GM21737 (cell line): ENCODE measurements around the gene MRM2.

Source experiments
- ATAC-seq: cut with Tn5 transposase; IDR thresholded peaks from one replicate; pipeline ENCODE4 v1.9.1; 2021; ENCODE audit warnings: mild to moderate bottlenecking, moderate library complexity; ENCODE audit not compliant: unreplicated experiment

The MRM2 gene

DNA sequence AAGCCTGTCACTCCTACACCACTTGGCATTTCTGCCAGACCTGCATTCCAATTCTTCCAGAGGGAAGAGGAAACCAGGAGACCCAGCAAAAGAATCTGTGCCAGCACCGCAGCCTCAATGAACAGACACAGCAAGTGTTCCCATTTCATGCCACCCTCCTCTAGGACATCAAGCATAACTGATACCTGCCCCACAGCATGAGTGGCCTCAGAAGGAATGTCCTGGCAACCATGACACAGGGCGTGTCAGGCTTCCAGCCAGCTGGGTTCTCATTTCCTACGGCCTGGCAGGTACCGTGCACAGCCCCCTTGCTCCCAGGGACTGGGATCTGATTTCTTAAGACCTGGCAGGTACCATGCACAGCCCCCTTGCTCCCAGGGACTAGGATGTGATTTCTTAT lies 17.1 kb downstream of the MRM2 start:
- ATAC-seq, result no peak

- no peak for ATAC-seq
Measured at GRCh38 chr7:2224491-2224928, 17.5 kb downstream of the MRM2 start.

DNA sequence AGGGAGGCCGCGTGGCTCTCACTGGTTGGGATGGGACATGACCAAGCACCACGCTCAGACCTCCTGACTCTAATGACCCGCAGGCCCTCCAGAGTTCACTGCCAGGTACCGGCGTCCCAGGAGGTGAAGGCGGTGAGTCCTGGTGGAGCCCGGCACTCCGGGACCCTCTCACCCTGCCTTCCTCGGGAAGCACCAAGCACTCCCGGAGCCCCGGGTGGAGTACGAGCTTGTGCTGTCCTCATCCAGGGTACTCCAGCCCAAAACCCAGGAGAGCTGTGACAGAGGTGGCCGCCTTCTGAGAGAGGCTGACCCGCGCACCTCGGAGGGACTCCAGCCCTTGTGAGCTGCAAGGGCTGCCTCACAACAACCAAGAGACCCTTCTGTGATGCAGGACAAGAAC lies 18.7 kb downstream of the MRM2 start:
- ATAC-seq, result no peak

DNA sequence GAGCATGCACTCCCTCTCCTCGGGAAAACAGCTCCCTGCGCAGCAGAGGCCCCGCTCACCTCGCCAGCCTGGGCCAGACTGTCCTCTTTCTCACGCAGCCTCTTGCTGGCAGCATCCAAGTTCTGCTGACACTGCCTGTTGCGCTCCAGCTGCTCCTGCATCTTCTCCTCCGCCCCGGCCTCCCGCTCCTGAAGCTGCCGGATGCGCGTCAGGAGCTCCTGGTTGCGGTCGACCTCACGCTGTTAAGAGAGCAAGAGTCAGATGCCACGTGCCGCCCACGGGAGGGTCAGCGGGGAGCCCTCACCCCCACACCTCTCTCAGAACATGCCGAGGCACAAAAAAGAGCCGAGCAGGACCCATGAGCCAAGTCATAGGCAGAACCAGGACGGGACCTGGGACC lies 19.5 kb downstream of the MRM2 start:
- ATAC-seq, result no peak

DNA sequence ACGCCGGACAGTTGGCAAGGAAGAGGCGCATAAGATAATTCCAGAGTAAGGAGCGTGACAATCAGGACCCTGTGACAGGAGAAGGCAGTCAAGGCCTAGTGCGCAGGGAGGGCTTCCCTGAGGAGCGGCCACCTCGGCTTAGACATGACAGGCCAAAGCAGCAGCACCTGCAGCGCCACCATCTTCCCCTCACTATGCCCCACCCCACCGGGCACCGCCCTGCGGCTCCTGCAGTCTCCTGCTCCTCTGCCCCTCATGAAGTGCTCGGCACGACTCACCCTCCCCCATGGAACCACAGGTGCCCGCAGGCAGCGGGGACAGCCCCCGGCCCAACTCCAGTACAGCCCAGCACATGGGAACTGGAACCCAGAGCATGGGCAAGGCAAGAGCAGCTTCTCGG lies 21.1 kb downstream of the MRM2 start:
- no peak for ATAC-seq

DNA sequence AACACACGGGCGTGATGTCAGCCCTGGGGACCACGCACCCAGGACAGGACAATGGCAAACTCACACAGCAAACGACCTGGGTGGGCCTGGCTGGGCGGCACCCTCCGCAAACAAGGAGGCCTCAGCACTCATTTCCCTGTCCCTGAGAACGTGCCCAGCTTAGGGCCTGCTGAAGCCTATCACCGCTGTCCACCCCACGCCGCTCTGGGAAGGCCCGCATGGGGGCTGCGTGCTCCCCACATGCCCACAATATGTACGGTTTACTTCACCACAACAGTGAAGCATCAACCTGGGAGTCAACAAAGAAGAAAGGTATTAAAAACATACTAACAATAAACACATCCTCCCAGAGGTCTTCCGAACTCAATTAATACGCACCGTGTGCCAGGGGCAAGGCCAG lies 21.5 kb downstream of the MRM2 start:
- no peak for ATAC-seq

DNA sequence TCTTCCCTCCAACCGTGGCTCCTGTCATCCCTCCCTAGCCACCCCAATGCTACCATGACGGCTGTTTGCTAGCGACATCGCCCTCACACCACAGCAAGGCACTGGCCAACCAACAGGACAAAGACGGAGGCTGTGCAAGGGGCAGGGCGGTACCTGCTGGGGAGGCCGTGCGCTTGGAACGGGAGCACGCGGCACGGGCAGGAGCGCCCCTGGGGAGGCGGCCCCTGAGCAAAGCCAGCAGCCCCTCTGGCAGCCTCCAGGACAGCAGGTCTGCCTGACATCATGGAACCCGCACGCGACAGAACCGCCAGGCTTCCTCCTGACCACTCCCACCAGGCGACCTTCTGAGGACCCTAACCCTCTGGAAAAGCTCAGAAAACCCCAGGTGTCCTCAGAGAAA lies 22.0 kb downstream of the MRM2 start:
- ATAC-seq, result no peak

GRCh38 chr7:2219606-2220005 lies 22.4 kb downstream of the MRM2 start:
- no peak for ATAC-seq

DNA sequence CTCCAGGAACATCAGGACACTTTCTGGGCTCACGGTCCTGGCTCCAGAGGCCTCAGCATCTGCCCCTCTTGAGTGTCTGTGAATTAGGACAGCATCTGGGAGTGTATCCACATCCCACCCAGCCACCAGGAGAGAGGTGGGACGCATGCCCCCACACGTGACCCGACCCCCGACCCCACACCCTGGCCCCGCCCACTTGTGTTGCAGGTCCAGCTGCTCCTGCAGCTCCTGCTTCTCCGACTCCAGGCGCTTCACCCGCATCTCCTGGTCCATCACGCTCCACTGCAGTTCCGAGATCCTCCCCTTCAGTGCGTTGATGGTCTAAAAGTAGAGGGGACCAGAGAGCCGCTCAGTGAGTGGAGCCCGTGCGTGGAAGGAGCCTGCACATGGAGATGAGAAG lies 22.9 kb downstream of the MRM2 start:
- no peak for ATAC-seq

DNA sequence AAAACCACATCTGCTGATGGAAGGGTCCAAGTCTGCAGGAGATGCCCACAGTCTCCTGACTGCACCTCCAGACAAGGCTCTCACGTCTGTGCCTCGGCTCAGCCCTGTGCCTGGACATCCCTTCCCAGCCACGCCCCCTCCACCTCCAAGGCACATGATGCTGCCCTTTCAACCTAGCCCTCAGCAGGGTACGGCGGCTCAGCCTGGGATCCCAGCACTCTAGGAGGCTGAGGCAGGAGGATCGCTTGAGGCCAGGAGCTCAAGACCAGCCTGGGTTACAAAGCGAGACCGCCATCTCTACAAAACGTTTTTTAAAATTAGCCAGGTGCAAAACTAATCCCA lies 23.6 kb downstream of the MRM2 start:
- no peak for ATAC-seq

DNA sequence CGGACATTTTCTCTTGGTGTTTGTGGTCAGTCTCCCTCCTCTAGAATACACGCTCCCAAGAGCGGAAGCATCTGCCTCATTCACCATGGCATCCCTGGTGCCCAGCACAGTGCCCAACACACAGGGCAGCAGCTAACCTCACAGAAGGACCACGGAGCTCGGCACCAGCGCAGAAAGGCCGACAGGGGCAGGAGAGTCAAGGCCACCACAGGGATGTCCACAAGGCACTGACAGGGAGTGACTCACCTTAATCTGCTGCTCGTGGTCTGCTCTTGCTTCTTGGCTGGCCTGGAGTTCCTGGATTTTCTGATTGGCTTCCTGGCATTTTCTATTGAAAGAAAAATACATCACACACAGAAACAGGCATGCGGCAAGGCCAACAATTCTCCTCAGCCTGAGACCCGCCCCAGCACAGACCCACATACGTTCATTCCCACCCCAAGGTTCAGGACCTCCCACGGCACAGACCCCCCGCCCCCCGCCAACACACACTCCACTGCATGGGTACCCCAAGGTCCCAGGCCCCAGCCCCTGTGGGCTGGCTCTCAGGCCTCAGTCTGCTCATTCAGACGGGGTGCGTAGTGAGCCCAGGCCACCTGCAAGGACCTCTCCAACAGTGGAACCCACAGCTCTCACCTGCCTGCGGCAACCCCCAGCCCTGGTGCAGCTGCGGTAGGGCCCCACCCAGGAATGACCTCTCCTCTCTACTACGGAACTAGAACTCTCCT lies 24.1 kb downstream of the MRM2 start:
- ATAC-seq, result no peak

DNA sequence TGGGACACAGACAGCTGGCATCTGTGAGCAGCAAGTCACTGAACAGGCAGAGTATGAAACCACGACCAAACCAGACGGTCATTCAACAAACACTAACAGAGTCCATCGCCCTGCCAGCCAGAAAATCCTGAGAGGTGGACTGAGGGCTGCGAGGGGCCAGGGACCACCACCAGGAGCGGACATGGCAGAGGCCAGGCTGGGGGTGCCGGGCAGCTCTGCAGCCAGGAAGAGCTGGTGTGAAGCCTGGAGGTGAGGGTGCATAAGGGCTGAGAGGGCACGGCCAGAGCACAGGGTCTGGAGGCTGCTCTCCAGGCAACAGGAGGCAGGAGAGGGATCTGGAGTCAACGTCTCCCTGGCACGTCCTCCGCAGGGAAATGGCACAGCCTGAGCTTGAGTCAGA lies 24.8 kb downstream of the MRM2 start:
- ATAC-seq, result no peak

GRCh38 chr7:2215851-2216250 lies 26.2 kb downstream of the MRM2 start:
- ATAC-seq, result no peak

GRCh38 chr7:2214636-2215035 lies 27.4 kb downstream of the MRM2 start:
- no peak for ATAC-seq

DNA sequence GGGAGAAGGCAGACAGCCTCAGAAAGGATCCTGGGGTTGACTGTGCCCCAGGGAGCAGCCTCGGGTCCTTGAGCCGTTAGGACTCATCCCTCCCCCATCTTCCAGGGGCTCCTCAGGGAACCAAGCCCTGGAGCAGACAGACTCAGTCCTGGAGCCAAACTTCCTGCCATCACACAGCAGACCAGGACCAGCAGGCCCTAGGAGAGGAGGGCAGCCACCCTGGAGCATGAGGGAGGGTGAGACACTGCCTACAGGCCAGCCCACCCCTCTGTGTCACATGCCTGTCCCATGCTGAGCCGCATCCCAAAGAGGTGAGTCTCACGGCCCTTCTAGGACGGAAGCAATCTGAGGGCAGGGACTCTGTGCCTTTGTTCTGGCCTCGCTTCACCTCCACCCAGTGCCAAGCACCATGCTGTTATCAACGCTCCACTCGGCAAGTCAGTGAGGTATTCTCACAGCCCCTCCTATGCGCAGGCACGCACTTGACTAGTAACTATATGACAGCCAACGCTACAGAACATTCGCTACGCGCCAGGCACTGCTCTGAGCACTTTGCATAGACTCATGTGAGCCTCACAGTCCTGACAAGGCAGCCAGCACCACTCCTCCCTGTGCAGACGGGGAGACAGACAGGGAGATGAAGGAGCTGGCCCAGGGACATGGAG lies 28.3 kb downstream of the MRM2 start:
- no peak for ATAC-seq

DNA sequence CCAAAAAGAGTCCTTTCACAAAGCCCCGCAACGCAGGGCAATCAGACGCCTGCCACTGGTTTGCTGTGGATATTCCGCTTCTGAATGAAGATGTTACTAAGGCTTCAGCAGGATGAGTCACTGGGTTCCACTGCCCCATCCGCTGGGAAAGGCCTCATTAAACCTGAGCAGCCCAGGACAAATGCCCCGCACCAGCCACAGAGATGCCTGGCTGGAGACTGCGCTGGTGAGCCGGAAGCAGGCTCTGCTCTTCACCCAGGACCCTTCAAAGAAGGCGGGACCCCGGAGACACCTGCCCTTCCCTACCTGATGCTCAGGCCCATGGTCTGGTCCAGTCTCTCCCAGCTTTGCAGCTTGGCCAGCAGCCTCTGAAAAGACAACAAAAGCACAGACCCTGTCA lies 29.1 kb downstream of the MRM2 start:
- no peak for ATAC-seq

- ATAC-seq, result no peak
Measured at GRCh38 chr7:2211926-2212325, 30.1 kb downstream of the MRM2 start.

DNA sequence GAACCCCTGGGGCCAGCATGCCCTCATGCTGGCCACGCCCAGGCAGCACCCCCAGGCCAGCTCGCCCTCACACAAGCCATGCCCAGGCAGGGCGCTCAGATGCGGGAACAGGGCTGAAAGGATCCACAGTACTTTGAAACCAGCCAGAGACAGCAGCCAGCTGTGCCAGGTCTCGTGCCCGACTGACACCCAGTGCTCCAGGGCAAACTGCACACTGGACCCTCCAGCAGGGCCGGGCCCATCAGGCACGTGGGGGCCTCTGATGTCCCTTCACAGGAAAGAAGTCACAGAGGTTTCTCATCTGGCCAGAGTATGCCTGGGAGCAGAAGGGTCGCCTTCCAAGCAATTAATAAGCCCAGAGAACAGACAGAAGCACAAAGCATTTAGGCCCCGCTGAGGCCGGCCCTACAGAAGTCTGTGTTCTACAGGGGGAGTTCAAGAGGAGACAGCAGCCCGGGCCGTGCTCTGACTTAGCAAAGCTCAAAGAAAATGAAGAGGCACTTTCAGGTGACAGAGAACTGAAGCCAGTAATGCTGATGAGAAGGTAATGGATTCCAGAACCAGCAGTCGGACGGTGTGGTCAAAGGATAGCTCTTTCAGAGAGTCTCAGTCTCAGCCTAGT lies 30.6 kb downstream of the MRM2 start:
- no peak for ATAC-seq

DNA sequence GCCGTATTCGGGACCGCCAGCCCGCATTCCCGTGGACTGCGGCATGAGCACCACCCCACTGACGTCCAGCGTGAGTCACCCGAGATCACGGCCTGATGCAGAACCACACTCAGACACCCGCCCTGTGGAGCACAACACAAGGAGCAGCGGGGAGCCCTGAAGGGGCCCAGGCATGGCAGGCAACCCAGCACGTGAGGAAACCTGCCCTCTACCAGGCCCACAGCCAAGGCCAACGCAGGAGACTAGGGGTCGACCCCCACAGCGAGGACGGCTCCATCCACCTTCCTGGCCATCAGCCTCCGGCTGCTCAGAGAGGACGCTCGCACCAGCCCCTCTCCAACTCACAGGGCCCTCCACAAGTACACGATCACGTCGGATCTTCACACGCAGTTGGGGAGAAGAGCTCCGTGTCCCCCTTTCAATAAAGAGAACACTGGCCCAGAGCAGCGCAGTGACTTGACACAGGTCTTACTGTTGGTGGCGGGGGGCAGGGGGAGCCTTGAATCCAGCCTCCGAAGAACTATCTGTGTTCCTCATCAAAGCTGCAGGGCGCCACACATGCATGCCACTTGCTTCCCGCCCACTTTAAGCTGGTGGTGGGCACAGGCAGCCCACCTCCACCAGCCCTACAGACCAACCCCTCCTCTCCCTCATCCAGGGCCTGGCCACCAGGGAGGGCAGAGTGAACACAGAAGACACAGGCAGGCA lies 31.3 kb downstream of the MRM2 start:
- no peak for ATAC-seq

GRCh38 chr7:2209961-2210323 lies 32.1 kb downstream of the MRM2 start:
- no peak for ATAC-seq

- ATAC-seq, result no peak
Measured at GRCh38 chr7:2209146-2209960, 32.7 kb downstream of the MRM2 start.
